H9 (cell line): ENCODE data around the gene TOP1. TPM values are rescaled to one million over a fixed set of nuclear protein-coding genes. Genes with fewer than 3 reads are reported as not detected.

Source experiments
- DNase-seq: peaks from one replicate; pipeline ENCODE4 v3.0.0-alpha.2; 2017
- H2AFZ ChIP-seq: one replicate; pipeline ENCODE4 v1.6.1; 2013; ENCODE audit warnings: mild to moderate bottlenecking, low read length, control low read depth, moderate library complexity
- H2AK5ac ChIP-seq: 2 replicates; pipeline ENCODE4 v1.6.1; 2013; ENCODE audit warnings: low read length, control low read depth, mixed read lengths; ENCODE audit not compliant: insufficient read length
- H2BK120ac ChIP-seq: one replicate; pipeline ENCODE4 v1.6.1; 2013; ENCODE audit warnings: low read depth, mild to moderate bottlenecking, low read length, control low read depth, inconsistent platforms; ENCODE audit not compliant: poor library complexity, severe bottlenecking
- H2BK12ac ChIP-seq: 2 replicates; pipeline ENCODE4 v1.6.1; 2013; ENCODE audit warnings: low read length, control low read depth, mixed read lengths, low read depth; ENCODE audit not compliant: insufficient read length
- H2BK15ac ChIP-seq: 2 replicates; pipeline ENCODE4 v1.6.1; 2013; ENCODE audit warnings: low read depth, low read length, control low read depth
- H2BK20ac ChIP-seq: one replicate; pipeline ENCODE4 v1.6.1; 2013; ENCODE audit warnings: low read depth, mild to moderate bottlenecking, low read length, control low read depth, inconsistent platforms; ENCODE audit not compliant: poor library complexity, severe bottlenecking
- H2BK5ac ChIP-seq: 2 replicates; pipeline ENCODE4 v1.6.1; 2013; ENCODE audit warnings: low read length, control low read depth, mixed read lengths; ENCODE audit not compliant: insufficient read length
- H3K14ac ChIP-seq: 2 replicates; pipeline ENCODE4 v1.6.1; 2013; ENCODE audit warnings: low read length, control low read depth; ENCODE audit not compliant: insufficient read depth
- H3K18ac ChIP-seq: 2 replicates; pipeline ENCODE4 v1.6.1; 2013; ENCODE audit warnings: low read depth, mild to moderate bottlenecking, mixed read lengths, low read length, control low read depth; ENCODE audit not compliant: insufficient read length
- H3K23ac ChIP-seq: 2 replicates; pipeline ENCODE4 v1.6.1; 2013; ENCODE audit warnings: low read length, control low read depth, mixed read lengths, low read depth; ENCODE audit not compliant: insufficient read length
- H3K23me2 ChIP-seq: 2 replicates; pipeline ENCODE4 v1.6.1; 2013; ENCODE audit warnings: low read depth, mild to moderate bottlenecking, mixed read lengths, low read length, control low read depth; ENCODE audit not compliant: insufficient read length, poor library complexity, severe bottlenecking
- H3K27ac ChIP-seq: 2 replicates; pipeline ENCODE4 v1.5.1; 2013; ENCODE audit warnings: low read length, control low read depth, mixed read lengths, low read depth; ENCODE audit not compliant: insufficient read length
- H3K27me3 ChIP-seq: 2 replicates; pipeline ENCODE4 v1.6.1; 2013; ENCODE audit warnings: low read length, control low read depth, inconsistent platforms; ENCODE audit not compliant: insufficient read depth
- H3K4ac ChIP-seq: 2 replicates; pipeline ENCODE4 v1.6.1; 2013; ENCODE audit warnings: low read depth, mild to moderate bottlenecking, control low read depth, inconsistent platforms, low read length, moderate library complexity
- H3K4me1 ChIP-seq: 2 replicates; pipeline ENCODE4 v1.6.1; 2013; ENCODE audit warnings: low read length, control low read depth, inconsistent platforms; ENCODE audit not compliant: insufficient read depth
- H3K4me2 ChIP-seq: 2 replicates; pipeline ENCODE4 v1.6.1; 2013; ENCODE audit warnings: low read length, control low read depth, mixed read lengths; ENCODE audit not compliant: insufficient read length, insufficient read depth
- H3K56ac ChIP-seq: 2 replicates; pipeline ENCODE4 v1.6.1; 2013; ENCODE audit warnings: low read depth, mild to moderate bottlenecking, mixed read lengths, low read length, control low read depth; ENCODE audit not compliant: insufficient read length
- H3K79me1 ChIP-seq: 2 replicates; pipeline ENCODE4 v1.6.1; 2013; ENCODE audit warnings: low read depth, mild to moderate bottlenecking, moderate library complexity, low read length, control low read depth, inconsistent platforms; ENCODE audit not compliant: insufficient read depth, poor library complexity, severe bottlenecking
- H3K79me2 ChIP-seq: 2 replicates; pipeline ENCODE4 v1.6.1; 2013; ENCODE audit warnings: low read length, control low read depth, inconsistent platforms; ENCODE audit not compliant: insufficient read depth
- H3K9ac ChIP-seq: 2 replicates; pipeline ENCODE4 v1.6.1; 2013; ENCODE audit warnings: low read length, control low read depth, mixed read lengths; ENCODE audit not compliant: insufficient read length; ENCODE audit errors: extremely low read depth
- H3K9me3 ChIP-seq: one replicate; pipeline ENCODE4 v1.6.1; 2013; ENCODE audit warnings: low read depth, low read length, inconsistent platforms; ENCODE audit not compliant: control insufficient read depth
- H3T11ph ChIP-seq: one replicate; pipeline ENCODE4 v1.6.1; 2013; ENCODE audit warnings: mild to moderate bottlenecking, low read length, control low read depth, inconsistent platforms
- H4K20me1 ChIP-seq: one replicate; pipeline ENCODE4 v1.6.1; 2013; ENCODE audit not compliant: control insufficient read depth, insufficient read length, insufficient read depth
- H4K5ac ChIP-seq: 2 replicates; pipeline ENCODE4 v1.6.1; 2013; ENCODE audit warnings: low read depth, mild to moderate bottlenecking, mixed read lengths, low read length, control low read depth; ENCODE audit not compliant: insufficient read length
- H4K8ac ChIP-seq: replicated peaks from 2 replicates; pipeline ENCODE4 v1.6.1; 2013; ENCODE audit warnings: low read length, control low read depth, mixed read lengths, low read depth; ENCODE audit not compliant: insufficient read length
- H4K91ac ChIP-seq: 2 replicates; pipeline ENCODE4 v1.6.1; 2013; ENCODE audit warnings: low read depth, mild to moderate bottlenecking, moderate library complexity, mixed read lengths, low read length, control low read depth; ENCODE audit not compliant: insufficient read length
- H3K27ac Mint-ChIP-seq, 3 experiments: 2 replicates in 2 of 3; 3 replicates in 1 of 3; pipeline ENCODE4 v1.8.0; 2020 to 2021; ENCODE audit warnings: mixed read lengths in 3 of 3, mild to moderate bottlenecking in 1 of 3, moderate library complexity in 1 of 3
- H3K27me3 Mint-ChIP-seq: 2 replicates; pipeline ENCODE4 v1.8.0; 2021; ENCODE audit warnings: low read depth, mild to moderate bottlenecking, moderate library complexity, mixed read lengths
- H3K36me3 Mint-ChIP-seq, 3 experiments: 2 replicates in 2 of 3; 3 replicates in 1 of 3; pipeline ENCODE4 v1.8.0; 2020 to 2021; ENCODE audit warnings: low read depth in 3 of 3, mixed read lengths in 3 of 3; ENCODE audit not compliant: insufficient read depth in 1 of 3
- H3K4me1 Mint-ChIP-seq, 2 experiments: 2 replicates each; pipeline ENCODE4 v1.8.0; 2020; ENCODE audit warnings: mixed read lengths in 2 of 2
- H3K4me3 Mint-ChIP-seq, 2 experiments: 2 replicates in 1 of 2; 3 replicates in 1 of 2; pipeline ENCODE4 v1.8.0; 2020 to 2021; ENCODE audit warnings: mild to moderate bottlenecking in 2 of 2, mixed read lengths in 2 of 2, moderate library complexity in 1 of 2
- H3K9me3 Mint-ChIP-seq, 2 experiments: 2 replicates in 1 of 2; 3 replicates in 1 of 2; pipeline ENCODE4 v1.8.0; 2020; ENCODE audit warnings: mild to moderate bottlenecking in 2 of 2, mixed read lengths in 2 of 2, moderate library complexity in 1 of 2
- WGBS: extraction: QIAGEN DNeasy Blood & Tissue Kit; methylation state at CpG from one replicate; pipeline ENCODE4 v1.1.7; 2013; ENCODE audit warnings: missing lambda C conversion rate, low lambda C conversion rate, mixed read lengths; ENCODE audit not compliant: insufficient read length; ENCODE audit errors: extremely low coverage; 5-methylcytosine and 5-hydroxymethylcytosine counted together
- total RNA-seq: library from RNA; stranded (reverse); gene quantifications from 2 replicates; pipeline ENCODE4 v1.2.1, GENCODE V29; 2021
- TF ChIP-seq, protein P1 (sequence below): fragments of 200-600 bp; sonication (generic); conservative IDR thresholded peaks from 3 replicates; pipeline ENCODE4 v1.8.0; 2021; ENCODE audit warnings: antibody characterized with exemption, mild to moderate bottlenecking

The TOP1 gene
- total RNA-seq, 1 experiment from 2014 or later = 96.4 TPM

DNA sequence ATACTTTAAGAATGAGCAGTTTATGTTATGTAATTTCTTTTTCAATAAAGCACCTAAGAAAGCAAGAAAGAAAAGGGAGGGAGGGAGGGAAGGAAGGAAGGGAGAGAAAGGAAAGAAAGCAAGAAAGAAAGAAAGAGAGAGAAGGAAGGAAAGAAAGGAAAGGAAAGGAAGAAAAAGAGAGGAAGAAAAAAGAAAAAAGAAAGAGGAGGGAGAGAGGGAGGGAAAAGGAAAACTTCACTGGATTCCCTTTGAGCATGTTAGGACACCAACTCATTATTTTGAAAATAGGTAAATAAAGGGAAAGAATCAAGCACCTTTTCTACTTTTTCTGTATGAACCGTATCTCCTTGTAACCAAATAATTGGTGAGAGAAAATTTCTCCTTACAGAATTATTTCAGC, 32.3 kb upstream of the TOP1 start:
- H3K14ac ChIP-seq = no peak overlapping the region
- Mint-ChIP-seq H3K9me3 (no peaks in the 10 kb centered on the region), H3K36me3 (no peaks in the 10 kb centered on the region), H3K4me3 (no peak overlapping the region), H3K27me3 (peaks cover 2% of the 10 kb centered on the region; the same call in 1 of the 2 replicates), H3K4me1 (peaks cover 10% of the 10 kb centered on the region in 2 experiments), H3K27ac (no peak overlapping the region)
- no peak overlapping the region for H2BK15ac ChIP-seq
- H4K5ac ChIP-seq = no peak overlapping the region
- no peak overlapping the region for H3K4ac ChIP-seq
- H4K8ac ChIP-seq = no peak overlapping the region
- no peak overlapping the region for H2AFZ ChIP-seq
- H3K79me1 ChIP-seq = no peaks in the 10 kb centered on the region
- TF ChIP-seq, protein P1, sequence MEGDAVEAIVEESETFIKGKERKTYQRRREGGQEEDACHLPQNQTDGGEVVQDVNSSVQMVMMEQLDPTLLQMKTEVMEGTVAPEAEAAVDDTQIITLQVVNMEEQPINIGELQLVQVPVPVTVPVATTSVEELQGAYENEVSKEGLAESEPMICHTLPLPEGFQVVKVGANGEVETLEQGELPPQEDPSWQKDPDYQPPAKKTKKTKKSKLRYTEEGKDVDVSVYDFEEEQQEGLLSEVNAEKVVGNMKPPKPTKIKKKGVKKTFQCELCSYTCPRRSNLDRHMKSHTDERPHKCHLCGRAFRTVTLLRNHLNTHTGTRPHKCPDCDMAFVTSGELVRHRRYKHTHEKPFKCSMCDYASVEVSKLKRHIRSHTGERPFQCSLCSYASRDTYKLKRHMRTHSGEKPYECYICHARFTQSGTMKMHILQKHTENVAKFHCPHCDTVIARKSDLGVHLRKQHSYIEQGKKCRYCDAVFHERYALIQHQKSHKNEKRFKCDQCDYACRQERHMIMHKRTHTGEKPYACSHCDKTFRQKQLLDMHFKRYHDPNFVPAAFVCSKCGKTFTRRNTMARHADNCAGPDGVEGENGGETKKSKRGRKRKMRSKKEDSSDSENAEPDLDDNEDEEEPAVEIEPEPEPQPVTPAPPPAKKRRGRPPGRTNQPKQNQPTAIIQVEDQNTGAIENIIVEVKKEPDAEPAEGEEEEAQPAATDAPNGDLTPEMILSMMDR = no peak
- H3K23me2 ChIP-seq = no peaks in the 10 kb centered on the region
- H2BK20ac ChIP-seq = no peak overlapping the region
- no peak overlapping the region for H3K18ac ChIP-seq
- no peak overlapping the region for H3K4me2 ChIP-seq
- H4K20me1 ChIP-seq = no peaks in the 10 kb centered on the region
- no peak overlapping the region for H2AK5ac ChIP-seq
- no peaks in the 10 kb centered on the region for H3K79me2 ChIP-seq
- H3K56ac ChIP-seq = no peak overlapping the region
- H3K27me3 ChIP-seq = no peaks in the 10 kb centered on the region
- H3K9ac ChIP-seq = no peak overlapping the region
- no CpG with 5 or more reads among the region's 1 CpG for WGBS
- no peak overlapping the region for H3T11ph ChIP-seq
- no peak overlapping the region for H3K23ac ChIP-seq
- no peak overlapping the region for H2BK5ac ChIP-seq
- H3K4me1 ChIP-seq = no peaks in the 10 kb centered on the region; the same call in 1 of the 2 replicates
- no peak for DNase-seq
- no peak overlapping the region for H3K27ac ChIP-seq
- no peak overlapping the region for H2BK12ac ChIP-seq
- H3K9me3 ChIP-seq = no peaks in the 10 kb centered on the region
- no peak overlapping the region for H2BK120ac ChIP-seq
- H4K91ac ChIP-seq = no peak overlapping the region
